Esophagus squamous epithelium (tissue), 4 donors: ENCODE measurements around the gene DNAJC10.

Experiments
- POLR2A ChIP-seq, 4 donors: fragments of 450-650 bp; IDR thresholded peaks; one replicate each; pipeline ENCODE4 v1.6.1; 2017; ENCODE audit warnings: antibody characterized with exemption in 4 of 4, mild to moderate bottlenecking in 4 of 4, moderate library complexity in 3 of 4
- TF ChIP-seq, protein P1 (sequence below), 6 experiments: fragments of 450-650 bp in 4 of 6; fragments of 200-600 bp in 2 of 6; sonication (generic) in 2 of 6; IDR thresholded peaks; one replicate each; pipeline ENCODE4 v1.5.1; 2016 to 2019; ENCODE audit warnings: antibody characterized with exemption in 6 of 6, mild to moderate bottlenecking in 4 of 6, moderate library complexity in 4 of 6

DNA sequence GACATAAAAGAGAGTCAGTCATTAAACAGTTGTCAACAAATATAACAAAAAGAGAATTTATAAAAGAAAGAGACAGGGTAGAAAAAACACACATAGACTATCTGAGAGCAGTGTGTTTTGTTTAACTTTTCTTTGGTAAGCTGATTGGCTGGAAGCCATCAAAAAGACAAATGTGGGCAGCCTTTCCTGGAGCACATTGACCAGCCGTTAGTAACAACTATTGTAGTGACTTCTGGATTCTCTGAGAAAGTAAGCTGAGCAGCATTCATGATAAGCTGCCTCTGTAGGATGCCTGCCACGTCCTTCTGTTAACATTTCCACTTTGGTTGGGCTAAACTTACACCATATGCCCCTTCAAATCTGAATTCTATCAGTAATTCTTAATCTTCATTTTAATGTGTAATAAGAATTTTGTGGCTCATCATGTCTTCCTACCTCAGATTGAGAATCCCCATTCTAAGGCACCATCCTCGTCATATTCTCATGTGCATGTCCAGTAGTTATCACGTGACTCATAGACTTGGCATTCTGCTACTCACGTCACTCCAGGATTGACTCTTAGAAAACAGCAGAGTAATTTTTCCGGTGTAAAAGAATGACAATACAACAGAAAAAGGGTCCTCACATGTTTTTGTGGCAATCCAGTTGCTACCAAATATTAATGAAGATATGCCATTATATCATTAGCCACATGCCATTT is 43.4 kb upstream of the DNAJC10 start:
- TF ChIP-seq, protein P1, sequence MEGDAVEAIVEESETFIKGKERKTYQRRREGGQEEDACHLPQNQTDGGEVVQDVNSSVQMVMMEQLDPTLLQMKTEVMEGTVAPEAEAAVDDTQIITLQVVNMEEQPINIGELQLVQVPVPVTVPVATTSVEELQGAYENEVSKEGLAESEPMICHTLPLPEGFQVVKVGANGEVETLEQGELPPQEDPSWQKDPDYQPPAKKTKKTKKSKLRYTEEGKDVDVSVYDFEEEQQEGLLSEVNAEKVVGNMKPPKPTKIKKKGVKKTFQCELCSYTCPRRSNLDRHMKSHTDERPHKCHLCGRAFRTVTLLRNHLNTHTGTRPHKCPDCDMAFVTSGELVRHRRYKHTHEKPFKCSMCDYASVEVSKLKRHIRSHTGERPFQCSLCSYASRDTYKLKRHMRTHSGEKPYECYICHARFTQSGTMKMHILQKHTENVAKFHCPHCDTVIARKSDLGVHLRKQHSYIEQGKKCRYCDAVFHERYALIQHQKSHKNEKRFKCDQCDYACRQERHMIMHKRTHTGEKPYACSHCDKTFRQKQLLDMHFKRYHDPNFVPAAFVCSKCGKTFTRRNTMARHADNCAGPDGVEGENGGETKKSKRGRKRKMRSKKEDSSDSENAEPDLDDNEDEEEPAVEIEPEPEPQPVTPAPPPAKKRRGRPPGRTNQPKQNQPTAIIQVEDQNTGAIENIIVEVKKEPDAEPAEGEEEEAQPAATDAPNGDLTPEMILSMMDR (IDR thresholded peaks at IDR 0.05) = no peak
- no peak for TF ChIP-seq POLR2A (IDR thresholded peaks at IDR 0.05)
